ENCODE data around the gene CAPG.

DNA sequence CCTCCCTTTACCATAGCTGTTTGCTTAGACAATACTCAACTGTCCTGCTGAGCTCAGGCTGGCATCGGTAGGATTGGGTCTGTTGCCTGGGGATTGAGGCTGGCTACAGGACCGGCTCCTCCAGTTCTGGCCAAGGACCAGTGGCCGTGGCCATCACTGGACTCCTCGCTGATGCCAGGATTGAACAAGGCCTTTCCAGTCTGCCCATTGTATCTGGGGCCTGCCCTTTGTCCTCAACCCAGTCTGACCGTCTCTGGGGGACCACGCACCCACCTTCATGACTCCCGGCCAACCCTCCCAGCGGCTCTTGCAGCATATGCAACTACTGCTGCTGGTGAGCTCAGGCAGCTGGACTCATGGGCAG is 37.0 kb upstream of the CAPG start:
- TF ChIP-seq POLR2A (IDR thresholded peaks at IDR 0.05), result no peak
- TF ChIP-seq, protein P1, sequence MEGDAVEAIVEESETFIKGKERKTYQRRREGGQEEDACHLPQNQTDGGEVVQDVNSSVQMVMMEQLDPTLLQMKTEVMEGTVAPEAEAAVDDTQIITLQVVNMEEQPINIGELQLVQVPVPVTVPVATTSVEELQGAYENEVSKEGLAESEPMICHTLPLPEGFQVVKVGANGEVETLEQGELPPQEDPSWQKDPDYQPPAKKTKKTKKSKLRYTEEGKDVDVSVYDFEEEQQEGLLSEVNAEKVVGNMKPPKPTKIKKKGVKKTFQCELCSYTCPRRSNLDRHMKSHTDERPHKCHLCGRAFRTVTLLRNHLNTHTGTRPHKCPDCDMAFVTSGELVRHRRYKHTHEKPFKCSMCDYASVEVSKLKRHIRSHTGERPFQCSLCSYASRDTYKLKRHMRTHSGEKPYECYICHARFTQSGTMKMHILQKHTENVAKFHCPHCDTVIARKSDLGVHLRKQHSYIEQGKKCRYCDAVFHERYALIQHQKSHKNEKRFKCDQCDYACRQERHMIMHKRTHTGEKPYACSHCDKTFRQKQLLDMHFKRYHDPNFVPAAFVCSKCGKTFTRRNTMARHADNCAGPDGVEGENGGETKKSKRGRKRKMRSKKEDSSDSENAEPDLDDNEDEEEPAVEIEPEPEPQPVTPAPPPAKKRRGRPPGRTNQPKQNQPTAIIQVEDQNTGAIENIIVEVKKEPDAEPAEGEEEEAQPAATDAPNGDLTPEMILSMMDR (IDR thresholded peaks at IDR 0.05), result no peak

All from adrenal gland (tissue), 5 donors.